Neural progenitor cell (in vitro differentiated cells): ENCODE data around the gene RMI1. TPM values are rescaled to one million over a fixed set of nuclear protein-coding genes. Genes with fewer than 3 reads are reported as not detected.

ENCODE experiments used
- DNase-seq: peaks from one replicate; pipeline ENCODE4 v3.0.0-alpha.2; 2016; ENCODE audit warnings: low spot score
- H2AFZ ChIP-seq: fragments of 200-600 bp; sonication (generic); replicated peaks from 2 replicates; pipeline ENCODE4 v1.6.1; 2016; ENCODE audit warnings: antibody characterized with exemption
- H3F3A ChIP-seq: fragments of 200-600 bp; sonication (generic); 2 replicates; pipeline ENCODE4 v1.6.1; 2016; ENCODE audit warnings: antibody characterized with exemption, low read depth
- H3K27ac ChIP-seq: fragments of 200-600 bp; sonication (generic); 2 replicates; pipeline ENCODE4 v1.5.1; 2016; ENCODE audit warnings: mild to moderate bottlenecking
- H3K27me3 ChIP-seq: fragments of 200-600 bp; sonication (generic); 2 replicates; pipeline ENCODE4 v1.6.1; 2016; ENCODE audit warnings: mild to moderate bottlenecking, moderate library complexity
- H3K36me3 ChIP-seq: fragments of 200-600 bp; sonication (generic); 2 replicates; pipeline ENCODE4 v1.5.1; 2016
- H3K4me1 ChIP-seq: fragments of 200-600 bp; sonication (generic); 2 replicates; pipeline ENCODE4 v1.6.1; 2016; ENCODE audit warnings: mixed run types
- H3K4me2 ChIP-seq: fragments of 200-600 bp; sonication (generic); 2 replicates; pipeline ENCODE4 v1.6.1; 2016
- H3K4me3 ChIP-seq: fragments of 200-600 bp; sonication (generic); 2 replicates; pipeline ENCODE4 v1.5.1; 2016
- H3K79me2 ChIP-seq: fragments of 200-600 bp; sonication (generic); 2 replicates; pipeline ENCODE4 v1.6.1; 2016; ENCODE audit warnings: low read depth
- H3K9ac ChIP-seq: fragments of 200-600 bp; sonication (generic); 2 replicates; pipeline ENCODE4 v1.6.1; 2016
- H3K9me3 ChIP-seq: fragments of 200-600 bp; sonication (generic); 2 replicates; pipeline ENCODE4 v1.5.1; 2016; ENCODE audit warnings: low read depth
- H4K20me1 ChIP-seq: fragments of 200-600 bp; sonication (generic); 2 replicates; pipeline ENCODE4 v1.6.1; 2016; ENCODE audit warnings: low read depth
- H3K27ac Mint-ChIP-seq: 3 replicates; pipeline ENCODE4 v1.8.0; 2021; ENCODE audit warnings: mixed read lengths
- H3K27me3 Mint-ChIP-seq: 2 replicates; pipeline ENCODE4 v1.8.0; 2022; ENCODE audit warnings: low read depth, mild to moderate bottlenecking, inconsistent platforms, moderate library complexity, mixed read lengths; ENCODE audit not compliant: insufficient read depth
- H3K36me3 Mint-ChIP-seq: 3 replicates; pipeline ENCODE4 v1.8.0; 2021; ENCODE audit warnings: mixed read lengths
- H3K4me1 Mint-ChIP-seq: 3 replicates; pipeline ENCODE4 v1.8.0; 2021; ENCODE audit warnings: mixed read lengths
- H3K4me3 Mint-ChIP-seq: 3 replicates; pipeline ENCODE4 v1.8.0; 2021; ENCODE audit warnings: mild to moderate bottlenecking, moderate library complexity, mixed read lengths
- H3K9me3 Mint-ChIP-seq: 3 replicates; pipeline ENCODE4 v1.8.0; 2020; ENCODE audit warnings: mixed read lengths
- CTCF ChIP-seq: fragments of 200-600 bp; sonication (generic); IDR thresholded peaks from 2 replicates; pipeline ENCODE4 v1.5.1; 2017; ENCODE audit warnings: antibody characterized with exemption, mild to moderate bottlenecking
- EZH2 ChIP-seq: fragments of 200-600 bp; sonication (generic); IDR thresholded peaks from 2 replicates; pipeline ENCODE4 v1.6.1; 2017; ENCODE audit warnings: antibody characterized with exemption, mild to moderate bottlenecking, moderate library complexity
- EZH2phosphoT487 ChIP-seq: fragments of 200-600 bp; sonication (generic); IDR thresholded peaks from 2 replicates; pipeline ENCODE4 v1.6.1; 2017; ENCODE audit warnings: antibody characterized with exemption
- total RNA-seq: library from RNA; depleted of rRNA; stranded (reverse); fragments of >200 nt; gene quantifications from 2 replicates; pipeline ENCODE4 v1.2.3, GENCODE V29; 2015; ENCODE audit warnings: low replicate concordance

RMI1 gene
- total RNA-seq, 1 donor from 2014 or later, result 35.7 TPM

GRCh38 chr9:83932851-83933250, 47.8 kb upstream of the RMI1 start:
- no peaks in the 10 kb centered on the region for H3K79me2 ChIP-seq
- no peak overlapping the region for H3K27ac ChIP-seq
- no peak overlapping the region for H3K4me3 ChIP-seq
- peaks cover 23% of the 10 kb centered on the region for H3K4me1 ChIP-seq
- no peaks in the 10 kb centered on the region for H3K9me3 ChIP-seq
- no peak for DNase-seq
- no peak overlapping the region for H3K4me3 Mint-ChIP-seq
- no peaks in the 10 kb centered on the region for H3K9me3 Mint-ChIP-seq
- no peak overlapping the region for H3K9ac ChIP-seq
- H3K4me1 Mint-ChIP-seq, result peaks cover 10% of the 10 kb centered on the region
- no peak overlapping the region for H3K27ac Mint-ChIP-seq
- no peak overlapping the region for H2AFZ ChIP-seq
- H3K4me2 ChIP-seq, result no peak overlapping the region
- no peaks in the 10 kb centered on the region for H3K36me3 ChIP-seq
- H3K27me3 Mint-ChIP-seq, result peaks cover 8% of the 10 kb centered on the region
- no peaks in the 10 kb centered on the region for H4K20me1 ChIP-seq
- TF ChIP-seq EZH2phosphoT487 (no peak), EZH2 (no peak), CTCF (no peak)
- H3K36me3 Mint-ChIP-seq, result no peaks in the 10 kb centered on the region
- peaks cover 21% of the 10 kb centered on the region for H3F3A ChIP-seq
- no peaks in the 10 kb centered on the region for H3K27me3 ChIP-seq

GRCh38 chr9:83933790-83934189, 46.8 kb upstream of the RMI1 start:
- Histone ChIP-seq H3K4me3 (no peak overlapping the region), H3F3A (peaks cover 21% of the 10 kb centered on the region), H4K20me1 (no peaks in the 10 kb centered on the region), H3K27me3 (no peaks in the 10 kb centered on the region), H3K9me3 (no peaks in the 10 kb centered on the region), H3K4me2 (no peak overlapping the region), H3K79me2 (no peaks in the 10 kb centered on the region), H3K36me3 (no peaks in the 10 kb centered on the region), H3K4me1 (peaks cover 23% of the 10 kb centered on the region), H2AFZ (no peak overlapping the region), H3K27ac (no peak overlapping the region), H3K9ac (no peak overlapping the region)
- peaks cover 8% of the 10 kb centered on the region for H3K27me3 Mint-ChIP-seq
- H3K36me3 Mint-ChIP-seq, result no peaks in the 10 kb centered on the region
- H3K4me1 Mint-ChIP-seq, result peaks cover 10% of the 10 kb centered on the region
- DNase-seq, result no peak
- TF ChIP-seq EZH2phosphoT487 (no peak), CTCF (no peak)
- H3K27ac Mint-ChIP-seq, result no peak overlapping the region
- no peak overlapping the region for H3K4me3 Mint-ChIP-seq
- H3K9me3 Mint-ChIP-seq, result no peaks in the 10 kb centered on the region

- Histone ChIP-seq H3K9ac (no peak overlapping the region), H3K36me3 (no peaks in the 10 kb centered on the region), H3K27ac (no peak overlapping the region), H4K20me1 (no peaks in the 10 kb centered on the region), H3K4me1 (peaks cover 23% of the 10 kb centered on the region), H3K79me2 (no peaks in the 10 kb centered on the region), H3K4me3 (no peak overlapping the region), H3K27me3 (no peaks in the 10 kb centered on the region), H2AFZ (no peak overlapping the region), H3F3A (peaks cover 21% of the 10 kb centered on the region), H3K9me3 (no peaks in the 10 kb centered on the region), H3K4me2 (peak overlapping the region; percentile 61)
- H3K4me1 Mint-ChIP-seq, result peaks cover 10% of the 10 kb centered on the region
- H3K4me3 Mint-ChIP-seq, result no peak overlapping the region
- no peak for DNase-seq
- TF ChIP-seq CTCF (no peak), EZH2phosphoT487 (no peak), EZH2 (no peak)
- H3K27ac Mint-ChIP-seq, result no peak overlapping the region
- no peaks in the 10 kb centered on the region for H3K36me3 Mint-ChIP-seq
- H3K9me3 Mint-ChIP-seq, result no peaks in the 10 kb centered on the region
- H3K27me3 Mint-ChIP-seq, result peaks cover 6% of the 10 kb centered on the region
Observed at GRCh38 chr9:83934569-83935275, 45.9 kb upstream of the RMI1 start.
